OCI-LY7 (cell line): ENCODE results near the gene RAD21L1.

Experiments
- CTCF ChIP-seq: fragments of 200-600 bp; sonication (generic); conservative IDR thresholded peaks from 2 replicates; pipeline ENCODE4 v1.5.1; 2014; ENCODE audit warnings: mild to moderate bottlenecking, antibody characterized with exemption, low read length, moderate library complexity, mixed read lengths
- EZH2phosphoT487 ChIP-seq: fragments of 200-600 bp; sonication (generic); IDR thresholded peaks from 2 replicates; pipeline ENCODE4 v1.6.1; 2018; ENCODE audit warnings: low read depth, borderline replicate concordance, mild to moderate bottlenecking, mixed run types, antibody characterized with exemption, low read length, moderate library complexity, mixed read lengths

DNA sequence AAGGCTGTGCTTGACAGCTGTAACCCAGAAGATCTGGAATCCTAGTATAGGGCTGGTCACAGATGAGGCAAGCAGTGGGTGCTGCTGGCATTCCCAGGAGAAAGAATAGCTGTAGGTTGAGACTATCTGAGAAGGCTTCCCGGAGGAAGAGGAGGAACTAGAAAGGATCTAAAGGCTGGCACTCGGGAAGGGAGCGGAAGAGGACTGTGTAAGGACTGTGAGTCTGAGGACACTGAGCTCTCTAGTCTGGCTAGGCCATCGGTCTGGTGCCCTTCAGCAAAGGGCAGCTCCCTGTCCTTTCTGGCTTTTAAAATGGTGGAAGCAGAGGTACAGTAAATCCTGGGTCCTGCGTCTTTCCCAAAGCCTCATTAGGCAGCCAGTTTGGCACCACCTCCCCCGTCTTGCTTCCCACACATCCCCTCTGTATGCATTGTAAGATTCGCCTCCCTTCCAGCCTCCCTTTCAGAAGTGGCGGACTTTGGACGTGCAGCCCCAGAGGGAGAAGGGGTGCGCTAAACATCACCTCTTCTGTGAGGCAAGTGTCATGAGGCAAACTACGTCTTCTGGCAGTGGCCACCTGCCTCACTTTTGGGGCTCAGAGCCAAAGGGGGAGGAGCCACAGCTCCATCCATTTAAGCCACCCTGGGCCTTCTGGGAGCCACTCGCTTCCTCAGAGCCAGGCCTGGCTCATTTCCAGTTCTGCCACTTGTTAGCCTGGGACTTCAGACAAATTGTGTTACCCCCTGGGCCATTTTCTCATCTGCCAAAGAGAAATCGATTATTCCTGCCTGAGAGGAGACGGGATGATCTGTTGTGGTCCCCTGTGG lies 48.9 kb downstream of the RAD21L1 start:
- TF ChIP-seq CTCF (no peak), EZH2phosphoT487 (no peak)
